RWPE2 (cell line): ENCODE data around the gene PTPRT.

Source experiments
- ATAC-seq: fragments of 200-7000 bp; cut with Tn5 transposase; 3 replicates; pipeline ENCODE4 v1.9.1; 2021; ENCODE audit warnings: low read depth
- DNase-seq: peaks from one replicate; pipeline ENCODE4 v3.0.0-alpha.2; 2020; ENCODE audit warnings: low spot score
- H3K27ac ChIP-seq: fragments of 450-650 bp; 2 replicates; pipeline ENCODE4 v1.5.1; 2017; ENCODE audit warnings: mild to moderate bottlenecking; ENCODE audit not compliant: poor library complexity, severe bottlenecking
- H3K27me3 ChIP-seq: fragments of 250-450 bp; sonication (Bioruptor Pico); 2 replicates; pipeline ENCODE4 v1.5.1; 2021; ENCODE audit warnings: mild to moderate bottlenecking, moderate library complexity; ENCODE audit not compliant: insufficient read depth, poor library complexity, severe bottlenecking
- H3K36me3 ChIP-seq: fragments of 250-450 bp; sonication (Bioruptor Pico); 2 replicates; pipeline ENCODE4 v1.5.1; 2020; ENCODE audit warnings: low read depth, mild to moderate bottlenecking, moderate library complexity
- H3K4me1 ChIP-seq: fragments of 250-450 bp; sonication (Bioruptor Pico); 2 replicates; pipeline ENCODE4 v1.5.1; 2021; ENCODE audit warnings: mild to moderate bottlenecking, moderate library complexity; ENCODE audit not compliant: insufficient read depth, poor library complexity, severe bottlenecking
- H3K4me3 ChIP-seq: fragments of 250-450 bp; sonication (Bioruptor Pico); 2 replicates; pipeline ENCODE4 v1.5.1; 2021; ENCODE audit warnings: mild to moderate bottlenecking, moderate library complexity; ENCODE audit not compliant: severe bottlenecking
- H3K9me3 ChIP-seq: fragments of 250-450 bp; sonication (Bioruptor Pico); 2 replicates; pipeline ENCODE4 v1.5.1; 2021; ENCODE audit warnings: mild to moderate bottlenecking, moderate library complexity; ENCODE audit not compliant: severe bottlenecking
- CTCF ChIP-seq: fragments of 450-650 bp; IDR thresholded peaks from one replicate; pipeline ENCODE4 v1.5.1; 2017; ENCODE audit warnings: mild to moderate bottlenecking, moderate library complexity; ENCODE audit not compliant: poor library complexity, severe bottlenecking

The PTPRT gene

GRCh38 chr20:42364446-42364845 lies 825.3 kb downstream of the PTPRT start:
- no peaks in the 10 kb centered on the region for H3K27me3 ChIP-seq
- DNase-seq (no peak), ATAC-seq (no peak)
- no peak overlapping the region for H3K4me3 ChIP-seq
- peaks cover 7% of the 10 kb centered on the region for H3K9me3 ChIP-seq
- TF ChIP-seq CTCF: no peak
- no peak overlapping the region for H3K27ac ChIP-seq
- H3K4me1 ChIP-seq: no peaks in the 10 kb centered on the region
- H3K36me3 ChIP-seq: no peaks in the 10 kb centered on the region

GRCh38 chr20:42361402-42361970 lies 828.2 kb downstream of the PTPRT start:
- Histone ChIP-seq H3K4me3 (no peak overlapping the region), H3K36me3 (no peaks in the 10 kb centered on the region), H3K9me3 (peaks cover 7% of the 10 kb centered on the region), H3K4me1 (no peaks in the 10 kb centered on the region), H3K27ac (no peak overlapping the region), H3K27me3 (peaks cover 3% of the 10 kb centered on the region)
- DNase-seq (no peak), ATAC-seq (no peak)
- no peak for TF ChIP-seq CTCF

DNA sequence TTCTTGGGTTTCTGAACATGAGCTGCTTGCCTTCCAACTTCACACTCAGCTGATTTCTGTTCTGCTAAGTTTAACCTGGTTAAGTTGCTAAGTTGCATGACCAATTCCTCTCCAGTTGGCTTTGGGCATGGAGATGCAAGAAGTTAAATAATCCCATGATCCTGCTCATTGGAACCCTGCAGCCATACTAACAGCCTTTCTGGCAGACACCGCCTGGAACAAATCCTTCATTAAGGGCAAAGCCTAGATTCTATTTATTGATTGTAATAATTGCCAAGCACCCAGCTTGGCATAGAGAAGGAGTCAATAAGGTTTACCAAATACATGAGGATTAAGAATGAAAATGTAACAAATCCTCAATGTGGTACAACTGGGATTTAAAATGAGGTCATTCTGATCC lies 829.1 kb downstream of the PTPRT start:
- no peak for ATAC-seq
- Histone ChIP-seq H3K4me3 (no peak overlapping the region), H3K4me1 (no peaks in the 10 kb centered on the region), H3K27me3 (peaks cover 3% of the 10 kb centered on the region), H3K9me3 (peaks cover 7% of the 10 kb centered on the region), H3K36me3 (no peaks in the 10 kb centered on the region), H3K27ac (no peak overlapping the region)
- TF ChIP-seq CTCF: no peak
- DNase-seq: no peak

GRCh38 chr20:42359617-42360016 lies 830.1 kb downstream of the PTPRT start:
- Histone ChIP-seq H3K27ac (no peak overlapping the region), H3K27me3 (peaks cover 3% of the 10 kb centered on the region), H3K4me1 (no peaks in the 10 kb centered on the region), H3K36me3 (no peaks in the 10 kb centered on the region), H3K4me3 (no peak overlapping the region), H3K9me3 (peaks cover 3% of the 10 kb centered on the region)
- no peak for TF ChIP-seq CTCF
- ATAC-seq (peak; percentile 24; the same call in 1 of the 3 replicates), DNase-seq (no peak)

- Histone ChIP-seq H3K4me1 (no peaks in the 10 kb centered on the region), H3K36me3 (no peaks in the 10 kb centered on the region), H3K27ac (no peak overlapping the region), H3K9me3 (no peaks in the 10 kb centered on the region), H3K27me3 (peaks cover 3% of the 10 kb centered on the region), H3K4me3 (no peak overlapping the region)
- ATAC-seq (no peak), DNase-seq (no peak)
- no peak for TF ChIP-seq CTCF
Observed at GRCh38 chr20:42352096-42352495, 837.6 kb downstream of the PTPRT start.
